Urinary bladder (tissue), 4 donors: ENCODE measurements around the gene ZNF684. TPM values are rescaled to one million over a fixed set of nuclear protein-coding genes. Genes with fewer than 3 reads are reported as not detected.
A peak's percentile ranks its signal among the peaks of the same experiment; 100 is the strongest.
"Not testable (repeated sequence)": the region's sequence is repeated elsewhere in the genome, so short reads cannot be mapped to it uniquely, and the experiment has no call there.

Experiments used
- DNase-seq: peaks from one replicate; pipeline ENCODE4 v3.0.0-alpha.2; 2015; ENCODE audit errors: extremely low spot score
- H3K27ac ChIP-seq: one replicate; pipeline ENCODE4 v1.5.1; 2013; ENCODE audit warnings: low read depth, mild to moderate bottlenecking, moderate library complexity
- H3K36me3 ChIP-seq: one replicate; pipeline ENCODE4 v1.6.1; 2013; ENCODE audit warnings: mild to moderate bottlenecking, moderate library complexity; ENCODE audit not compliant: insufficient read depth
- H3K4me1 ChIP-seq: one replicate; pipeline ENCODE4 v1.6.1; 2013; ENCODE audit warnings: mild to moderate bottlenecking, moderate library complexity; ENCODE audit not compliant: insufficient read depth
- H3K4me3 ChIP-seq: one replicate; pipeline ENCODE4 v1.5.1; 2013; ENCODE audit warnings: low read depth, low read length
- WGBS: extraction: QIAGEN DNeasy Blood & Tissue Kit; methylation state at CpG from one replicate; pipeline ENCODE4 v1.1.7; 2013; 5-methylcytosine and 5-hydroxymethylcytosine counted together
- polyA plus RNA-seq: library from polyadenylated mRNA; stranded (reverse); fragments of 200-250 nt; gene quantifications from one replicate; pipeline ENCODE4 v1.2.3, GENCODE V29; 2013
- total RNA-seq: library from RNA; depleted of rRNA; stranded (reverse); fragments of >200 nt; gene quantifications from one replicate; pipeline ENCODE4 v1.2.3, GENCODE V29; 2014
- donor health status: healthy with polysubstance abuse.
- donor health status: healthy.

ZNF684 gene
- total RNA-seq (9.9 TPM), polyA plus RNA-seq (3.2 TPM)

DNA sequence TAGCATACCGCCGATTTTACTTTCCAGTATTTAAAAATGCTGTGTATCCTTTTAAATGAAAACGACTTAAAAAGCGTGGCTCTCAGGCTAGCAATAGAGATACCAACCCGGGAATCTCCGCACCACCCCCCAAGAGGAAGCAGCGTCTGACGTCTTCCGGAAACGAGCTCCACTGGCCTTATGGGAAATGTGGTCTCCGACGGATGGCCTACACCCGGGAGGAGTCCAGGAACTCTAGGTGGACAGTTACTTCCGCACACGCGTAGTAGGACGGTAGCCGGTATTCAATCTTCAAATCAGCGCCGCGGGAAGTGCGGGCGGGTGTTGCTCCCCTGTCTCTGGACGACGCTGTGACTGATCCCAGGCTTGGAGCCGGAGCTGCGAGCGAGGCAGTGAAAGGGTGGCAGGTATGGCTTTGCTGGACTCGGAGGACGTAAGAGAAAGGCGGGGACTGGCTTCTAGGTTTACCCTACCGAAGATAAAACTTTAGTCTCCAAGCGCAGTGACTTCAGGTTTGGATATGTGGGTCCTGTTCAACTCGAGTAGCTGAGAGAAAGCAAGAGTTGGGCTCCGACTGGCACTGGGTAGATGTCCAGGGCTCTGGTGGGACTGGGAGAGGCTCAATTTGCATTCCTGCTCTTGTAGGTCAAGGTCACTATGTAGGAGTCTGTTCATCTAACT, at the start of gene ZNF684:
Gene ZNF684 (plus strand): TSS at position 257 of the 681 bp plus-strand sequence. CDS start 1,530 bp downstream, outside the sequence.
- peak within 1 kb of the TSS; percentile 55 for H3K4me3 ChIP-seq
- under 1% methylated on average over 35 of the region's 35 CpGs for WGBS

DNA sequence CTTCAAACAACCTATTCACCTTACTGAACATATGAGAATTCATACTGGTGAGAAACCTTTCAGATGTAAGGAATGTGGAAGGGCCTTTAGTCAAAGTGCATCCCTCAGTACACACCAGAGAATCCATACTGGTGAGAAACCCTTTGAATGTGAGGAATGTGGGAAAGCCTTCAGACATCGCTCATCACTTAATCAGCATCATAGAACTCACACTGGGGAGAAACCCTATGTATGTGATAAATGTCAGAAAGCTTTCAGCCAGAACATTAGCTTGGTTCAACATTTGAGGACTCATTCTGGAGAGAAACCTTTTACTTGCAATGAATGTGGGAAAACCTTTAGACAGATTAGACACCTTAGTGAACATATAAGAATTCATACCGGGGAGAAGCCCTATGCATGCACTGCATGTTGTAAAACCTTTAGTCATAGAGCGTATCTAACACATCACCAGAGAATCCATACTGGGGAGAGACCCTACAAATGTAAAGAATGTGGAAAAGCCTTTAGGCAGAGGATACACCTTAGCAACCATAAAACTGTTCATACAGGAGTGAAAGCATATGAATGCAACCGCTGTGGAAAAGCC, 36.0 kb upstream of the ZNF684 start:
- Histone ChIP-seq H3K4me3 (no peak overlapping the region), H3K27ac (no peak overlapping the region), H3K4me1 (no peaks in the 10 kb centered on the region), H3K36me3 (peaks cover 6% of the 10 kb centered on the region)
- DNase-seq = no peak
- WGBS = 99% methylated on average over 4 of the region's 4 CpGs

More for the DNA sequence above, at the start of gene ZNF684:
- H3K4me1 ChIP-seq = no peaks in the 10 kb centered on the region
- H3K36me3 ChIP-seq = no peaks in the 10 kb centered on the region
- peak; percentile 87 for DNase-seq
- H3K27ac ChIP-seq = peak within 1 kb of the TSS; percentile 79

DNA sequence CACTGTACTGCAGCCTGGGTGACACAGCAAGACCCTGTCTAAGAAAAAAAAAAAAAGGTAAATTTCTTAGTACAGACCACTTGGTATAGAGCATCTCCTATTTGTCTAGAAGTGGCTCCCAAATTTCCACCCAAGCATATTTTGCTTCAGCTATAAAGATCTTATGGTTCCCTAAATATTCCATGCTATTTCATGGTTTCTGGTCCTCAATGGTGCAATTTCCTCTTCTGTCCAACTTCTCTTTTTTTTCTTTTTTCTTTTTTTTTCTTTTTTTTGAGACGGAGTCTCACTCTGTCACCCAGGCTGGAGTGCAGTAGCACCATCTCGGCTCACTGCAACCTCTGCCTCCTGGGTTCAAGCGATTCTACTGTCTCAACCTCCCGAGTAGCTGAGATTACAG, 28.8 kb upstream of the ZNF684 start:
- 96% methylated on average over 4 of the region's 4 CpGs for WGBS

DNA sequence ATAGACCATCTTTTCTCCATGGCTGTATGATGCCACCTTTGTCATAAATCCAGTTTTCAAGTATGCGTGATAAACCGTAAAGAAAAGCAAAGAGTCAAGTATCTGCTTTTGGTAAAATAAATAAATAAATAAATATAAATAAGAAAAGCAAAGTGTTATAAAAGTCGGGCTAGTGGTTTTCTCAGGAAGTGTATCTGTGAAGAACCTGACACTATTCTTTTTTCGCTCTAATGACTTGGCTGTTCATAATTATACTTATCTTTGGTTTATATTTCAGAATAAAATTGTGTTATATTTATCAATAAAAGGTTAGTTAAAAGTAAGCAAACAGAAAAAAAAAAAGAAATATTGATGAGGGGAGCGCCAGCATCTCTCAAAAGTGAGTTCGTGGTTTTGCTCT, 23.5 kb upstream of the ZNF684 start:
- Histone ChIP-seq H3K27ac (no peak overlapping the region), H3K4me3 (peak overlapping the region; percentile 81), H3K36me3 (no peaks in the 10 kb centered on the region), H3K4me1 (no peaks in the 10 kb centered on the region)
- 60% methylated on average over 6 of the region's 6 CpGs for WGBS
- DNase-seq = no peak

More for the DNA sequence above, 28.8 kb upstream of the ZNF684 start:
- H3K36me3 ChIP-seq, DNase-seq, H3K4me1 ChIP-seq, H3K4me3 ChIP-seq, H3K27ac ChIP-seq: not testable (repeated sequence)

DNA sequence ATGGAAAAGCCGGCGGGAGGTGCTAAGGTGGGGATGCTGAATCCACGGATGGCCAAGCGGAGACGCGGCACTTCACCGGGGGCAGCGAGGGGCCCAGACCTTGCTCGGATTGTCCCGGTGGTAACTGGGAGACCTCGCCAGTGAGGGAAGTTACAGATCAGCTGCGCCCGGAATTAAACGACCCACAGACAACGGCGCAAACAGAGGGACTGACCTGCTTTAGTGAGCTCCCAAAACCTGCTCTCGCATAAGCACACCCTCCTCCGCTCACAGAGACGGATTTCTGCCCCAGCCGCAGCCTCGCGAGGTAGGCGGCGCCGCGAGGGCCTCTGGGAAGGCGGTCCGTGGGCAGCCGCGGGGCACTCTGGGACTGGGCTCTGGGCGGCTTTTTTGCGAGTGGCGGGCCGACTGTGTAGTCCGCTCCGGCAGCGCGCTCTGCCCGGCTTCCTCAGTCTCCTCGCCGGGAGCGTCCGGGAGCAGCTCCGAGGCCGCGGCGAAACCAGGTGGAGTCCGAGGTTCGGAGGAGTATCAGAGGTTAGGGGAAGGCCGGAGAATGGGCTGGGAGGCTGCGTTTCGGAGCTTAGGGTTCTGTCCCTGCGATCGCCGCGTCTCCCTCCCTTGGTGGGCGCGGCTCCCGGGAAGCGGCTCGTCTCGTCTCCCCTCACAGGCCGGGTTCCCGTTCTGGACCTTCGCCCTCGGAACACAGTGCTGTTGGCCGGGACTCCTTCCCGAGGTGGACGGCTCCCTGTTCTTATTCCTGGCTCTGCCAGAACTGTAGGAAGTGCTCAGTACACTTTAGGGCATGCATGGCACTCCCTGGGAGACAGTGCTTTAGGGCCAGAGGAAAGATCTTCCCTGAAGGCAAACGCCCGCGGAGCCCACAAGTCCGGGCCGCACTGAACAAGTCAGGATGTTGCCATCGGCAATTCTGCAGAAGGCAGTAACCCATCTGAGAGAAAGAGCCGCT, 22.8 kb upstream of the ZNF684 start, which contains the start of gene EXO5:
Gene EXO5 (plus strand): TSS at position 393 of the 967 bp plus-strand sequence. CDS start 5,778 bp downstream, outside the sequence.
- WGBS = under 1% methylated on average over 76 of the region's 76 CpGs
- no peaks in the 10 kb centered on the region for H3K36me3 ChIP-seq
- H3K4me1 ChIP-seq = no peaks in the 10 kb centered on the region
- H3K4me3 ChIP-seq = peak within 1 kb of the TSS; percentile 81
- peak within 1 kb of the TSS; percentile 73 for H3K27ac ChIP-seq
- DNase-seq = peak; percentile 20

DNA sequence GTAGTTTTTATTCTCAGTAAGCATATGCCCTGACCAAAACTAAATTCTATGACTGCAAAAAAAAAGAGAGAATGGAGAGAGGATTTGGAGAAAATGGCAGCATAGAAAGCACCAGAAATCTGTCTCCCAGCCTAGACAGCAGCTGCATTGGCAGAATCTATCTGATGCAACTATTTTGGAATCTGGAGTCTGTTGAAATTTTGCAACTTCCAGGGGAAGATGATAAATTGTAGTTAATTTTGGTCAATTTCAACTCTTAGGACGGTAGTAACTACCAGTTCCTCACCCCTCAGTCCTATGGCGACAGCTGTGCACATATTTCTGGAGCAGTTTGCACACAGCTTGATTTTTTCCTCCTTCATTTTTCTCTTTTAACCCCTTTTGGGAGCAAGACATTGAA, 11.9 kb upstream of the ZNF684 start:
- H3K36me3 ChIP-seq = no peaks in the 10 kb centered on the region
- H3K4me3 ChIP-seq = no peak overlapping the region
- DNase-seq = no peak
- no peaks in the 10 kb centered on the region for H3K4me1 ChIP-seq
- WGBS = 83% methylated on average over 2 of the region's 2 CpGs
- no peak overlapping the region for H3K27ac ChIP-seq

DNA sequence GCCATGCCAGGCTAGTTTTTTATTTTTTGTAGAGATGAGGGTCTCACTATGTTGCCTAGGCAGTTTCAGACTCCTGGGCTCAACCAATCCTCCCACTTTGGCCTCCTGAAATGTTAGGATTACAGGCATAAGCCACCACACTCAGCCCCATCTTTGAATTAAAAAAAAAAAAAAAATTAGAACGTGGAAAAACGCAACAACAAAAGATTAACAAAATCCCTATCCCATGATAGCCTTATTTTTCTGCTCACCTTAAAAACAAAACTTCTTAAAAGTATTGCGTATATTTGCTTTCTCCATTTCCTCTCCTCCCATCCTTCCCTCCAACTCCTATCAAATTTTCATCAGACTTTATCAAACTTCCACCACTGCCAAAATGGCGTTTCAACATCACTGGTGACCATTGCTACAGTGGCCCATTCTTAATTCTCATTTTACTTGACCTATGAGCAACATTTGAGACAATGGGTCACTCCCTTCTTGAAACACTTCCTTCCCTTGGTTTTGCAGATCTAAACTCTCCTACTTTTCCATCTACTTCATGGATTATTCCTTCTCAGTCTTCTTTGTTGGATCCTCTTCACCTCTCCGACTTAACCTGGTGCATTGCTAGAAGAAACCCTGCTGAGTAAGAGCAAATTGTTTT, 579 bp upstream of the ZNF684 start:
- no peaks in the 10 kb centered on the region for H3K36me3 ChIP-seq
- H3K27ac ChIP-seq = peak overlapping the region; percentile 79
- no peak for DNase-seq
- H3K4me1 ChIP-seq = no peaks in the 10 kb centered on the region
- peak overlapping the region; percentile 55 for H3K4me3 ChIP-seq
- WGBS = 23% methylated on average over 5 of the region's 5 CpGs

DNA sequence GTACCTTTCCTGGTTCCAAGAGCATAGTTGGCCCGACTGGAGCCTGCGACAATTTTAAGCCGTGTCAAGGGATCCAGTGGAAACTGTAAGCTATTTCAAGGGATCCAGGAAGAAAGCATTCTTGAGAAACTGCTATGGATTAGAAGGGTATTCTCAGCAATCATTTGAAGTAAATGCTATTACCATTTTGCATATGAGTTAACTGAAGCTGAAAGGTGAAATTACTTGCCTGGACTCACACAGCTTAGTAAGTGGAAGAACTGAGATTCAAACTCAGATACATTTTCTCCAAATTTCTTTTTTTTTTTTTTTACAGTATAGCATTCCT, 589 bp downstream of the ZNF684 start:
- WGBS = 4% methylated on average over 3 of the region's 3 CpGs

DNA sequence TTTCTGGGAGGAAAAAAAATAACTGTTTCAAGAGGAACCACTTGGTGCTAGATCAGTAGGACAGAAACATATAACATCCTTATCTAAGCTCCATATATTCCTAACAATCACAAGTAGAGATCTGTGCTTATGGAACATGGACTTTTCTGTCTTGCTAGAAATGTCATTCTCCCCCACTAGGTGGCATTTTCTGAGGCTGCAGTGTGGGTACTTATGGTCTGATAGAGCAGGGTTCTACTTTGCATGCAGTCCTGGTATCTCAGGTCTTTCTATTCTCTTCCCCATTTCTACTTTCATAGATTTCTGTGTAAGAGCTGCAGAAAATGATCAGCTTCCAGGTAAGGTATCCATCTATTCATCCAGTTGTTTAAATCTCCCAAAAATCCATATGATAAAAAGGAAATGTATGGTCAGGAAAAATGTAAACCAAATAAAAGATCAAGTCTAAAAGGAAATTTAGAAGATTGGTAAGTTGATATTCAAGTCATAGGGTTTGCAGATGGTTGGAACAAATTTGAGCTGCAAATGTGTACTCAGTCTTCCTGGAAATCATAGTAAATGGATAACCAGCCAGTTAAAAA, 1.5 kb downstream of the ZNF684 start:
- no peaks in the 10 kb centered on the region for H3K36me3 ChIP-seq
- DNase-seq = no peak
- no peak overlapping the region for H3K4me3 ChIP-seq
- no peak overlapping the region for H3K27ac ChIP-seq
- H3K4me1 ChIP-seq = no peaks in the 10 kb centered on the region

More for the DNA sequence above, 589 bp downstream of the ZNF684 start:
- peak overlapping the region; percentile 55 for H3K4me3 ChIP-seq
- DNase-seq = no peak
- H3K36me3 ChIP-seq = no peaks in the 10 kb centered on the region
- H3K4me1 ChIP-seq = no peaks in the 10 kb centered on the region
- H3K27ac ChIP-seq = no peak overlapping the region

DNA sequence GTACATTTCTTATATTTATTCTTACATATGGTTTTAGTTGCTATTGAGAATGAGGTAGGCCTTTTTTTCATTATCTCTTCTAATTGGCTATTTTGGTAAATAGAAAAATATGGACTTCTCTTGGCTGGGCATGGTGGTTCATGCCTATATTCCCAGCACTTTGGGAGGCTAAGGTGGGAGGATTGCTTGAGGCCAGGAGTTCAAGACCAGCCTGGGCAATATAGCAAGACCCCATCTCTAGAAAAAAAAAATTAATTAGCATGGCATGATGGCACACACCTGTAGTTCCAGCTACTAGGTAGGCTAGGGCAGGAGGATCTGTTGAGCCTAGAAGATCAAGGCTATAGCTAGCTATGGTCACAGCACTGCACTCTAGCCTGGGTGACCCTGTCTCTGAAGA, 3.2 kb downstream of the ZNF684 start:
- no peaks in the 10 kb centered on the region for H3K4me1 ChIP-seq
- H3K4me3 ChIP-seq = no peak overlapping the region
- H3K27ac ChIP-seq = no peak overlapping the region
- no peak for DNase-seq
- H3K36me3 ChIP-seq = no peaks in the 10 kb centered on the region

DNA sequence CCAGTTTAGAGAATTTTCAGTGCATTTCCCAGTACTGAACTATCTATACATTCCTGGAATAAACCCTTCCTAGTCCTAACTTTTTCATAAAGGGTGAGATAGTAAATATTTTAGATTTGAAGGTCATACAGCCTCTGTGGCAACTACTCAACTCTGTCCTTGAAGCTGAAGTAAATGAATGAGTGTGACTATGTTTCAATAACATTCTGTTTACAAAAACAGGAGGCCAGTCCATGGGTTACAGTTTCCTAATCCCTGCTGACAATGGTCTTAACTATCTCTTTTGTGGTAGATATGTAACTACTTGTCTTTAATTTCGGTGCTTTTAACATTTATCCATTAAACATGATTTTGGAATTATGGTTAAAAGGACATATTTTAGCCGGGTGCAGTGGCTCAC, 4.3 kb downstream of the ZNF684 start:
- Histone ChIP-seq H3K27ac (no peak overlapping the region), H3K4me1 (no peaks in the 10 kb centered on the region), H3K36me3 (peaks cover 3% of the 10 kb centered on the region), H3K4me3 (no peak overlapping the region)
- no peak for DNase-seq
- 91% methylated on average over 2 of the region's 2 CpGs for WGBS

DNA sequence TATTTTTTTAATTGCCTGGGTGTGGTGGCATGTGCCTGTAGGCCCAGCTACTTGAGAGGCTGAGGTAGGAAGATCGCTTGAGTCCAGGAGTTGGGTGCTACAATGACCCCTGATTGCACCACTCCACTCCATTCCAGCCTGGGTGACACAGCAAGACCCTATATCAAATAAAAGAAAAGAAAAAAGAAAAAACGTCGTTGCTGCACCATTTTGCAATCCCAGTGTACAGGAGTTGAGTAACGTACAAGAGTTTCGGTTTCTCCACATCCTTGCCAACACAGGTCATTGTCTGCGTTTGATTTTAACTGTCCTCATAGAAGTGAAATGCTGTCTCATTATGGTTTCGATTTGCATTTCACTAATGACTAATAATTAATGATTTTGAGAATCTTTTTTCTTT, 7.9 kb downstream of the ZNF684 start:
- 90% methylated on average over 7 of the region's 7 CpGs for WGBS
- peaks cover 3% of the 10 kb centered on the region for H3K36me3 ChIP-seq
- H3K27ac ChIP-seq = no peak overlapping the region
- no peaks in the 10 kb centered on the region for H3K4me1 ChIP-seq
- DNase-seq = no peak
- H3K4me3 ChIP-seq = no peak overlapping the region

DNA sequence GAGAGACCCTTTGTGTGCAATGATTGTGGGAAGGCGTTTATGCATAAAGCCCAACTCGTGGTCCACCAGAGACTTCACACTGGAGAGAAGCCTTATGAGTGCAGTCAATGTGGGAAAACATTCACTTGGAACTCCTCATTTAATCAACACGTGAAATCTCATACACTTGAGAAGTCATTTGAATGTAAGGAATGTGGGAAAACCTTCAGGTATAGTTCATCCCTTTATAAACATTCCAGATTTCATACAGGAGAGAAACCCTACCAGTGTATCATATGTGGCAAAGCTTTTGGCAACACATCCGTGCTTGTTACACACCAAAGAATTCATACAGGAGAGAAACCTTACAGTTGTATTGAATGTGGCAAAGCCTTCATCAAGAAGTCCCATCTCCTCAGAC, 15.5 kb downstream of the ZNF684 start:
- Histone ChIP-seq H3K36me3 (peaks cover 4% of the 10 kb centered on the region), H3K4me3 (no peak overlapping the region)
- 95% methylated on average over 4 of the region's 4 CpGs for WGBS

More for the DNA sequence above, 15.5 kb downstream of the ZNF684 start:
- no peak for DNase-seq
- H3K27ac ChIP-seq = no peak overlapping the region
- H3K4me1 ChIP-seq = no peaks in the 10 kb centered on the region
